T47D (cell line): ENCODE measurements around the gene CDCA4.

Experiments
- DNase-seq, 2 experiments: peaks; one replicate each; pipeline versions ENCODE4 v3.0.0 to v3.0.0-alpha.2; 2011 to 2012; ENCODE audit warnings: low read depth in 1 of 2, low spot score in 1 of 2
- JUND ChIP-seq: IDR thresholded peaks from 2 replicates; pipeline ENCODE4 v1.6.1; 2012; ENCODE audit warnings: low read depth
- in situ Hi-C: cut with HindIII; loops from 2 replicates; pipeline ENCODE4 v1.10.0; 2016; ENCODE audit warnings: low sequenced_read_pairs, low pct_unique_long_range_greater_than_20kb

Gene CDCA4

GRCh38 chr14:105052110-105052458, 31.2 kb upstream of the CDCA4 start:
- in situ Hi-C loops = no loop called here
- no peak for TF ChIP-seq JUND
- no peak for DNase-seq

GRCh38 chr14:105051182-105052109, 30.6 kb upstream of the CDCA4 start:
- no peak for DNase-seq
- no peak for TF ChIP-seq JUND
- in situ Hi-C loops = no loop called here

- peak in 1 of 2 experiments; percentile 72 for DNase-seq
- in situ Hi-C loops = no loop called here
- no peak for TF ChIP-seq JUND
Measured at GRCh38 chr14:105050551-105050897, 29.6 kb upstream of the CDCA4 start.

GRCh38 chr14:105049753-105050550, 29.1 kb upstream of the CDCA4 start:
- no peak for TF ChIP-seq JUND
- no peak for DNase-seq
- in situ Hi-C loops = no loop called here

- TF ChIP-seq JUND = no peak
- no peak for DNase-seq
- in situ Hi-C loops = no loop called here
Measured at GRCh38 chr14:105047283-105048016, 26.6 kb upstream of the CDCA4 start.

- TF ChIP-seq JUND = no peak
- no peak for DNase-seq
- in situ Hi-C loops = no loop called here
Measured at GRCh38 chr14:105046891-105047282, 26.0 kb upstream of the CDCA4 start.

GRCh38 chr14:105045710-105046326, 24.9 kb upstream of the CDCA4 start:
- in situ Hi-C loops = no loop called here
- peak; percentile 90 to 96 for DNase-seq

GRCh38 chr14:105043641-105044040, 22.8 kb upstream of the CDCA4 start:
- in situ Hi-C loops = no loop called here

More at GRCh38 chr14:105045710-105046326, 24.9 kb upstream of the CDCA4 start:
- TF ChIP-seq JUND = no peak

GRCh38 chr14:105042813-105043212, 21.9 kb upstream of the CDCA4 start:
- in situ Hi-C loops = no loop called here
- no peak for TF ChIP-seq JUND
- DNase-seq = no peak

More at GRCh38 chr14:105043641-105044040, 22.8 kb upstream of the CDCA4 start:
- TF ChIP-seq JUND = no peak
- peak in 1 of 2 experiments; percentile 73 for DNase-seq

GRCh38 chr14:105041841-105042765, 21.2 kb upstream of the CDCA4 start:
- in situ Hi-C loops = no loop called here
- no peak for TF ChIP-seq JUND
- DNase-seq = peak in 1 of 2 experiments; percentile 59
